NCI-H146 (cell line): ENCODE measurements around the gene GAS2.

Source experiments
- DNase-seq: peaks from one replicate; lab custom pipeline; 2025; lab: John Stamatoyannopoulos, UW

GAS2 gene

DNA sequence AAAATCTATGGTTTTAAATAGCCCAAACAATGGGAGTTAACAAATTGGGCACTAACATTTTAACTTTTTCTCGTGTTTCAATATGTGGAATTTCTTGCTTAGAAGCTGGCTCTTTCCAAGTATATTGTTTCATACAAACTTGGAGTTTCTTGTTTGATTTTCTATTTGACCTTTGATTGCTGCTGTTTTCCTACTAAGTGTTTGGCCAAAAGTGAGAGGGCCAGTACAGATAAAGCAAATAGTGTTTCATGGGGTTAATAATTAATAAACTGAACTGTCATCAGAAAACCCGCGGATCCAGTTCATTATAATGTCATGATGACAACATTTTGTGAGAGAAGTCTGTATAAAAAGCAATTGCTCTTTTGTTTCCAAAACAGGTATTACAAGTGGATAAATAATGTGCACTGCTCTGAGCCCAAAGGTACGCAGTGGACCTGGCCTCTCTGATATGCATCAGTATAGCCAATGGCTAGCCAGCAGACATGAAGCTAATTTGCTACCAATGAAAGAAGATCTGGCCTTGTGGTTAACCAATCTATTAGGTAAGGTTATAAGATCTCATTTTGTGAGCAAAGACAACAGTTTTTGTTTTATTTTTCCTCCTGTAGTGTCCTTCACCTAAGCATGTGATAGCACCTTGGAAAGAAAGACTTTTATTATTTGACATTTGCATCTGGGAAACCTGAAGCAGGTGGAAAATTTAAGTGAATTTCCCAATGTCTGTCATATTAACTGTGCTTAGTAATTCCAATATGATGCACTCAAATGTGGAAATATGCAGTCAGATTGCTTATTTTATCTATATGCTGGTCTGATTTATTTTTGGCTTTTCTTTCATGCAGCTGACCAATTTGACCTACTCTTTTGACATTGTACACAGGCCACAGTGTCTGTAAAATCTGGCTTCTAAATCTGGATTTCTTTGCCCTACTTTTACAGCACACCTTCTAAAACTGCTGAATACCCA, 8.3 kb downstream of the GAS2 start:
- DNase-seq = no peak

DNA sequence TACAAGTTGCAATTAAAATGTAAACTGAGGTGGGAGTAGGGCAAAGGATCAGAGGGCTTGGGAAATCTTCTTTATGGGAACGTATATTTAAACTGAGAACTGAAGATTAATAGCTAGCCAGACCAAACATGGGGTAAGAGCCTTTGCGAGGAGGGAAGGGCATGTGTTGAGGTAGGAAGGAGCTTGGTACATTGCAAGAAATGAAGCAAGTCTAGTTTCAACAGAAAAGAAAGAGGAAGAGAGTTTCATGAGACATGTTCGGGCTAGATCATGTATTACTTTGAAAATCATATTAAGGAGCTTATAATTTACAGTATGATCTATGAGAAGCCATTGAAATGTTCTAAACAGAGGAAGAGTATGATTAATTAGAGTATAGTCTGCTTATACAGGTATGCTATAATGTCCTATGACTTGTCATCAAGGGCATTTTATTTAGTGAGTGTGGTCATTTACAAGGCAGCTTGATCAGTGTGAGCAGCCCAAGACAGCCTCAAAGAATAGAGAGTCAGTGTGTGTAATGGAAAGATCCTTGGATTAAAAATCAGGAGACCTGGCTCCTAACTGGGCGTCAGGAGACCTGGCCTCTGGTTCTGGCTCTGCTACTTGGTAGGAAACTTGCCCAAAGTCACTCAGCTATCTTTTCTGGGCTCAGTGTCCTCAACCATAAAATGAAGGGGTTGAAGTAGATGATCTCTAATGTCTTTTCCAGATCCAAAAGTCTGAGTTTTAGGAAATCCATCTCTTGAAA, 10.9 kb downstream of the GAS2 start:
- DNase-seq = no peak

DNA sequence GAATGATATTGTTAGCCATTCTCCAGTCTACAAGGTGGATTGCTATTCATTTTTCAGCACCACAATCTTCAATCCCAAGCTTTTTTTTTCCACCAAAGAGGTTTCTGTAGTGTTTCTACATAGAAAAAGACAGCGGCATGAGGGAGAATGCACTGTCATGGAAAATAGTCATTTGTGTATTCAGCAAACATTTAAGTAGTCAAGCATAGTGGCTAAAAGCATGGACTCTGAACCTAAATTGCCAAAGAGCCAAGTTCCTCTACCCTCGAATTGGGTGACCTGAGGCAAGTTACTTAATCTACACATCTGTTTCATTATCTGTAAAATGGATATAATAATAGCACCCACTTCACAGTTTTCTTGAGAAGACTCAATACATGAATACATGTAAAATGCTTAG, 14.2 kb downstream of the GAS2 start:
- no peak for DNase-seq

DNA sequence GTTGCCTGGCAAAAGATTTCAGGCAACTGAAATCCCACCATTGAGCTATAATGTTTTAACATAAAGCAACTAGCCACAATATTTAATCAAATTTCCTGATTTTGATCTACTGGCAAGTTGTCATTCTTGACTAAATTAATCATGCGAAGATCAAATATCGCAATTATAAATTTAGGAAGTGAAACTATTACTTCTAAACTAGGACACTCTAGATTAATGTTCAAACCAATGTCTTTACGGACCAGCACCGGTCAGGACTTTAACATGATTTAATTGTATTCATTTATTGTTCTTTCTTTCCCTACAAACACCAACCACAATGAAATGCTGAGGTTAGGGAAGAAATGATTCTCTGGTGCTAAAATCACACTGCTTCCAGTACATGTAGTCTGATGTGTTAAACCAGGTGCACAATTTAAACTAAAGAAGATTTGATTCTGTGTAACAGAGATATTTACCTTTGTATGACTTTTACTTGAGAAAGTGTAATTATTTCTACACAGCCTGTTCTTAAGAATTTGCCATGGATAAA, 14.9 kb downstream of the GAS2 start:
- no peak for DNase-seq

DNA sequence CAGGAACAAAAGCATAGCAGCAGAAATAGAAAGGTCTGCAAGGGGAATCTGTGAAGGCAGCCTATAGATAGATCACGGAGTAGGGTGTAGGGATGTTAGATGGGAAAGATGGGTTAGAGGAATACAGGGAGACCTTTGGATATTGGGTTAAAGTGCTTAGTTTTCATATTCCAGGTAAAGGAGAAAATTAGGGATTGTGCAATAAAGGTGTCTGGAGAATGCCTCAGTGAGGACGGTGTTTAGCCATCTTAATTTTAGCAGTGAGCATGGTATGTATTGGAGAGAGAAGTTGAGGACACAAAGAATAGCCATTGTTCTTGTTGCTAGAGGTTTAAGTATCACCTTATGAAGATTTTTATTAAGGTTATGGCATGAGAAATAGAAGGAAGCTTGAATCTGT, 17.7 kb downstream of the GAS2 start:
- DNase-seq = no peak

DNA sequence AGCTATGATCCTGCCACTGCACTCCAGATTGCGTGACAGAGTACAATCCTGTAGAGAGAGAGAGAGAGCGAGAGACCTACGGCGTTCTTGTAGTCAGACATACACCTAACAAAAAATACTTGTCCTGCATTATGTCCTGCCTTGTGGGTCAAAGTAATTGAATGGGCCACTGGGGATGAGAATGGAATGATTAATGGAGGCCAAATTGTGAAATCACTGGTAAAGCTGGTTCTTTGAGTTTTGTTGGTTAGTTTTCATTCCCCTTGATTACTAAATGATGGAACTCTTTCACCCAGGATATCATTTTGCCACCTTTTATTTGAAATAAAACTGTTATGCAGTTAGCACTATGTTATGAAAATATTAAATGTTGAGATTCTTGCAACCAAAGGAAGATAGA, 18.7 kb downstream of the GAS2 start:
- DNase-seq = no peak

DNA sequence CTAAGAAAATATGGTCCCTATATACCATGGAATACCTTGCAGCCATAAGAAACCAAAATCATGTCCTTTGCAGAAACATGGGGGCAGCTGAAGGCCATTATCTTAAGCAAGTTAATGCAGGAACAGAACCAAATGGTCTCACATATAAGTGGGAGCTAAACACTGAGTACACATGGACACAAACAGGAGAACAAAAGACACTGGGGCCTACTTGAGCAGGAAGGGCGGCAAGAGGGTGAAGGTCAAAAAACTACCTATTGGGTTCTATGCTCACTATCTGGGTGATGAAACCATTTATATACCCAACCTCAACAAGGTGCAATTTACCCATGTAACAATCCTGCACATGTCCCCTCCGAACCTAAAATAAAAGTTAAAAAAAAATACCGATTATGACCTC, 22.5 kb downstream of the GAS2 start:
- DNase-seq = no peak

DNA sequence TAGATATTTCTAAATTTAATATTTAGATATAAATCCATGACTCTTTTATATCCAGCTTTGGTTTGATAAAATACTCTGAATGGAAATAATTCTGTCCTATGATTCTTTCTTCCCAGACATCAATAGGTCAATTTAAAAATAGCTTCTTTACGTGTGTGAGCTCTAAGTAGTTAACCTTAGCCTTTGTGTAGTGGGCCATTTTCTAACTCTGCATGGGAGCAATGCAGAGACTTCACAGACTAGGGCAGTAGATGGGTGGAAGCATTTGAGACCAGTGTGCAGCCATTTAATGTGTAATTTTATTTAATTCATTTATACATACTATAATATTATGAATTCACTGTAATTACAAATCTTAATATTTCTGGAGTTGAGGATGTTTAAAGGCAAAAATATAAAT, 23.8 kb downstream of the GAS2 start:
- DNase-seq = no peak

DNA sequence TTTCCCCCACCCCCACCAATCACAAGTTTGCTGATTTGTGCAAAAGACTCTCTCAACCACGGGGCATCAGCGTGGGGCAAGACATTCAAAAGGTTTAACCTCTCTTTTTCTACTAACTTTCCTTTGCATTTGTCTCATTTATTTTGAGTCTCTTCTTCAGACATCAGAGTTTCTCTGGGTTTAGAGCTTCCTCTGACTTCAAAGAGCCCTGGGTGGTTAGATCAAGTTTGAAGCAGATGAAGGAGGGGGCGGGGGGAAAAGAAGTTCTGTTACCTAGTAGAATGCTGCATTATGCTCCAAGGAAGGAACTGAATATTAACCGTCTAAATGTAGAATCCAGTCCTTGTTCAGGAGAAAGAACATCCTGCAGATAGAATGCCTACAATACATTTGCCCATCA, 24.5 kb downstream of the GAS2 start:
- DNase-seq = no peak

DNA sequence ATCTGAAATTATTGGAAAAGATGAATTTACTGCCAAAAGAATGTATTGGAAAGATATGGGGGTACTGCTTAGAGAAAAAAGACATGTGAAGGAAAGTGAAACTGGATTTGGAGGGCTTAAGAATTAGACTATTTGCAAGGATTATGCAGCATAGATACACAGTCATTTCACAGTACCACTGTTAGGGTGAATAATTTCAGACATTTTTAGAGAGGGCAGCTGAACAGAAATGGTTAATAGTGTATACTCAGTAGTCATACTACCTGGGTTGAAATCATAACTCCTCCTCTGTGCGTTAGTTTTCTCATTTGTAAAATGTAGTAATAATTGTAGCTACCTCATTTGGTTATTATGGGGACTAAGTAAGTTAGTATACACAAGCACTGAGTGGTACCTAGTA, 33.0 kb downstream of the GAS2 start:
- DNase-seq = no peak

DNA sequence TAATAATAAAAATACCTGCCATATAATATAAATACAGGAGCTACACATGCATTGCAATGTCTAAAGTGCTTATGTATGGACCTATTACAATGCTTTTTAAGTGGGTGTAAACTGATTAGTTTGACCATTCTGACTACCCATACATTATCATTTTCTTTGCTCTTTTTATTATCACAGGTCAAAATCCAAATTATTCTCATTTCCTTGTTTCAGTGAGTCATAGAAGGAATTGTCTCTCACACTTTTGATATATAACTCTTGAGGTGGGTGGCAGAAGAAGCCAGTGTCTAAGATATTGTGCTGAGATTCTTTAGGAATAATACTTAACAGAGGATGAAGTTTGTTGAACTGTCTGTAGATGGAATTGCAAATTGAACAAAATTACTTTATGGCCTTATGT, 35.6 kb downstream of the GAS2 start:
- DNase-seq = no peak

DNA sequence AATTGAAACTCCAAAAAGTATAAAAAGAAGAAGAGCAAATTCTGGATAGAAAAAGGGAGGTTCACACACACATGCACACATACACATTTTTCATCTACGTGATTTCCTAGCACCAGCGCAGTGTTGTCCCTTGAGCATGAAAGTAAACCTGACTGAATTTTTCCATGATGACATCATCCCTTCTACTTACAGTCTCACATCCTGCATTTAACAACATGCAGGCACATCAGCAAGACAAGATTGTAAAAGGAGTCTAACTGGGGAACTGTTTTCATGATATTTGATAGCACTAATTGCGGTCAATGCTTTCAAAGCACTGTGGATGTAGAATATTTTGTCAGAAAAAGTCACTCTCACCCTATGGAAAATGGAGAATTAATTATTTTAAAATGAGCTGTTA, 36.6 kb downstream of the GAS2 start:
- DNase-seq = no peak

DNA sequence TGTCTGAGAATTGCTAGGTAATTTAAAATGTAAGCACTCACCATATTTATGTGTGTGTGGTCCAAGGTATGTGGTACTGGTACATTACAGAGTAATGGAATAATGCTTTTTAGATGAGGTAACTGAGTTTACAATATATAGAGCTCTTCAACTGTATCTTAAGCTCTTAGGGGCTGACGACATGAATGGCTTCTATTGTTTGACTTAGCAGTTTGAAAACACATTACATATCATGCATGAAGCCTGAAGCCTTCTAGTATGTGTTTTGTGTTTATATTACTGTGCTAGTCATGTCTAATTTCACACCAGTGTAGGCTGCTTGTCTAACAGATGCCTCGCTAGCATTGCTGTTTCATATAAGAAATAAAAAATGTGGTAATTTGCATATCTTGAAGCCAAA, 37.2 kb downstream of the GAS2 start:
- DNase-seq = no peak

DNA sequence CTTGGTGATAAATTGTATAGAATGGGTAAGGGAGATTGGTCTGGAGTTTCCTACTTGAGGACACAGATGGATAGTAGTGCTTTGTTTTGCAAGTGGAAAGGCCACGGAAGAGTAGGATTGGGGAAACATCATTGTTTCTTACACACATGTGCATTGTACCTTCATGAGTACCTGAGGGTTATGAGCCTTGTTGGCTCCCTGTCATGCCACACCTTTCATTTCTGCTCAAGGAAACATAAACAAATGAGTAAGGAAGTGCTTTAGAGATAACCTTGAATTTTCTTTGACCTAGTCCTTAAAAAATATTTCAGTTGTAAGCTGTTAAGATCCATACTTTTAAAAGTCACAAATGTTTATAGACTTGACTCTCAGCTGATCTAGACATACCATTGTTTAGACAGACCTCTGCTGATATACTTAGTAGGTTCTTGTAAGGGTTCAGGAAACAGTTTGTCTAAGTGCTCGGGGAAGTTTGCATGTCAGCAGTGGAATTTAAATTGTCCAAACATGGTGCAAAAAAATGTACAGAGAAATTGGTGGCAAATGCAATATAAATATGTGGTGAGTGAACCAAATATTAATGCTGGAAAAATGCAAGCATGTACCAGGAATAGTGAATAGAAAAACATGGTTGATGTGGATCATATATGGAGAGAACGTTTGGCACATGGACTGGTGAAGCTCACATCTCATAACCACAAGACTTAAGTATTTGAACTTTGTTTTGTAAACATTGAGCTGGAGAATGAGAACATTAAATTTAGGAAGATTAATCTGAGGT, 40.9 kb downstream of the GAS2 start:
- no peak for DNase-seq

DNA sequence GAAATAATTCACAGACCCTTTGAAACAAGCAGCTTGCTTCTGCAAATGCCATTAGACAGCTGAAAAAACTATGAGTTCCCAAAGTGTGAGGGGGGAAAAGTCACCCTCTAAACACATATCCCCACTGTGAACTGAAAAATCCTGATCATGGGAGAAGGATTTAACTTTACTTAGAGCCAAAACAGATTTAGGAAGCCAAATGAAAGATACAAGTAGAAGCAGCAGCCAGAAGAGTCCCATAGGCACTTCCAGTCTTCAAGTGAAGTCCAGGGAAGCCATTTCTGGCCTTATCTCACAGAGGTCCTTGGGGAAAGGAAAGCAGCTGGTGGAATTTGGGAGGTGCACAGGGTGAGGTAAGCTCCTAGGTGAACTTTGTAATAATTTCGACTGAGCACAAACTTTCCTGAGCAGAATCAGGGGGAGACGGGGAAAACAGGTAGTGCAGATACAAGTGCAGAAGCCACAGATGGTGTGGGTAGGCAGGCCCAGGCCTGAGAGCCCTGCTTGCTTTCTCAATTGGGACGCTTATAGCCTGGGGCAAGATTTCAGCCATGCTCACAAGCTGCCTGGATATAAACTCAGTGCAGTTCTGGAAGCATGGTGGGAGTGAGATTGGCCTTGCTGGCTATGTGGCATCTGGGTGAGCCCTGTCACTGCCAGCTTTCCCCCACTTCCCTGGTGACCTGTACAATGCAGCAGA, 44.8 kb downstream of the GAS2 start:
- no peak for DNase-seq

DNA sequence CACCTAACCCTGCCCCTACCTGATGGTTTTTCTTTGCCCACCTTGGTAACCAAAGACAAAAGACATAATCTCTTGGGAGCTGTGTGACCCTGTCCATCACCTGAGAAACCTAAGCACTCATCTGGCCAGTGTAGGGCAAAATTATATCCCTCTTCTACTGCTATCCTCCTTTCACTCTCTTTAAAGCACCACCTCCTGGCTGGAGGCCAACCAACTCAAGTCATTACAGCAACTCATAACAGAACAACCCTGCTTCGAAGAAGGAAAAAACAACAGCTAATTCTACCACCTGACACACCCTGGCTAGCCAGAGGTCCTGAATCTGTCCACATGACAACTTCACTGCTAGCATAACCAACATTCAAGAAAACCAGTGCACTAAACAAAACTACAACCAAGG, 45.5 kb downstream of the GAS2 start:
- DNase-seq = no peak

DNA sequence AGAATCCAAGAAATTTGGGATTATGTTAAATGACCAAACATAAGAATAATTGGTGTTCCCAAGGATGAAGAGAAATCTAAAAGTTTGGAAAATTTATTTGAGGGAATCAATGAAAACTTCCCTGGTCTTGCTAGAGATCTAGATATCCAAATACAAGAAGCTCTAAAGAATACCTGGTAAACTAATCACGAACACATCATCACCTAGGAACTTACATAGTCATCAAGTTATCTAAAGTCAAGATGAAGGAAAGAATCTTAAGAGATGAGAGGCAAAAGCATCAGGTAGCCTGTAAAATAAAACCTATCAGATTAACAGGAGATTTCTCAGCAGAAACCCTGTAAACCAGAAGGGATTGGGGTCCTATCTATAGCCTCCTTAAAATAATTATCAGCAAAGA, 46.9 kb downstream of the GAS2 start:
- DNase-seq = no peak

DNA sequence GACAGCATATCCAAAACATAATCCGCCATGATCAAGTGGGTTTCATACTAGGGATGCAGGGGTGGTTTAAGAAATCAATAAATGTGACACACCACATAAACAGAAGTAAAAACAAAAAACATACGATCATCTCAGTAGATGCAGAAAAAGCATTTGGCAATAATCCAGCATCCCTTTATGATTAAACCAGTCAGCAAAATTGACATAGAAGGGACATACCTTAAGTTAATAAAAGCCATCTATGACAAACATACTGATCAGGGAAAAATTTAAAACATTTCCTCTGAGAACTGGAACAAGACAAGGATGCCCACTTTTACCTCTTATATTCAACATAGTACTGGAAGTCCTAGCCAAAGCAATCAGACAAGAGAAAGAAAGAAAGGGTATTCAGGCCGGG, 49.6 kb downstream of the GAS2 start:
- DNase-seq = no peak

DNA sequence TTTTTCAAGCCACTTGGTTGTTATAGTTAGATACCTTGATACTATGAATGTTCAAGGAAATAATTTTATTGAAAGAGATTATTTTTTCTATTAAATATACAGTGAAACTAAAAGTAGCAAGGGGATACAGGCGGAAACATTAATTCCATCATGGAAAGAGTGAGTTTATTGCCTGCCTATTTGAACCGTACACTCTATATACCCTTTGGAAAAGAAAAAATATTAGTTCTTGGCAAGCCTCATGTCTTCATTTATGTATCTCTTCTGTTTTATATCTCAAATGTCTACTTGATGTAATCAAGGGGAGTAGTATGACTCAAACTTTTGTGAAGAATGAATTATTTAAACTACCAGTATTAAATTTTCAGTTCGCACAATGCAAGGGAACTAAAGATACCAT, 54.0 kb downstream of the GAS2 start:
- DNase-seq = no peak

DNA sequence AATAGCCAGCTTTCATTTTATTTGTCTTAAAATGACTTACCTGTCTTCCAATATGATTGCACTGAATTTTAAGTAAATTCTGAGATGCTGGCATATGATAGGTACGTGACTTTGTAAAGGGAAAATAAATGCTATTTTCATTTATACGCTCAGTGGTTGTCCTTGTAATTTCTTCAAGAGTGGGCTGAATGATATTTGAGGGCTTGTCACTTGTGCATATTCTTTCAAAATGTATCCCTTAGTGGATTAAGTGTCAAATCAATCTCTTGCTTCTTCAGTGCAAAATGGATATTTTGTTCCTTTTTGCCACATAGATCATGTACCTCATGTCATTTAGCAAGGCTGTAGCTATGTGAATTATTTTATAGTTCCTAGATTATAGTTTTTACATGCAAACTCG, 56.9 kb downstream of the GAS2 start:
- DNase-seq = no peak

DNA sequence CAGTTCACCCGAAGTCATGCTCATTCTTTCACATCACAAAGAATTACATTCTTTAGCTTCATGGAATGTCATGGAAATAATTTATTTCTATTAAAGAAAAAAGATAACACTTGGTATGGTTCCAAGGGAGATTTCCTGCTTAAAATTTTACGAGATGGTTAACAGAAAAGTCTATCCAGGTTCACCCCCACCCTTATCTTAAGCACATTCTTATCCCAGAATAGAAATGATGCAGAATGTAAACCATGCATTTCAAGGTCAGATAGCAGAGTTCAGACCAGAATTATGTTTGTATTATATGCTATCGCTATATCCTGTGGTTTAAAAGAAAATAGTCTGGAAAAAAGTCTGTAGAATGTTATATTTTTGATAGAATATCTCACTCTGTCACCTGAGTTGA, 58.7 kb downstream of the GAS2 start:
- no peak for DNase-seq
